HL-60 (cell line): ENCODE results near the gene TRIM14.

Experiments
- GABPA ChIP-seq: IDR thresholded peaks from 2 replicates; pipeline ENCODE4 v1.6.1; 2012; ENCODE audit warnings: low read depth
- POLR2AphosphoS5 ChIP-seq: IDR thresholded peaks from 2 replicates; pipeline ENCODE4 v1.6.1; 2012; ENCODE audit warnings: low read depth
- SPI1 ChIP-seq: IDR thresholded peaks from 2 replicates; pipeline ENCODE4 v1.6.1; 2012; ENCODE audit warnings: low read depth, mild to moderate bottlenecking, borderline replicate concordance
- TF ChIP-seq, protein P1 (sequence below): IDR thresholded peaks from one replicate; pipeline ENCODE4 v1.5.1; 2011; ENCODE audit warnings: low read length, control low read depth, inconsistent platforms; ENCODE audit not compliant: insufficient read depth

DNA sequence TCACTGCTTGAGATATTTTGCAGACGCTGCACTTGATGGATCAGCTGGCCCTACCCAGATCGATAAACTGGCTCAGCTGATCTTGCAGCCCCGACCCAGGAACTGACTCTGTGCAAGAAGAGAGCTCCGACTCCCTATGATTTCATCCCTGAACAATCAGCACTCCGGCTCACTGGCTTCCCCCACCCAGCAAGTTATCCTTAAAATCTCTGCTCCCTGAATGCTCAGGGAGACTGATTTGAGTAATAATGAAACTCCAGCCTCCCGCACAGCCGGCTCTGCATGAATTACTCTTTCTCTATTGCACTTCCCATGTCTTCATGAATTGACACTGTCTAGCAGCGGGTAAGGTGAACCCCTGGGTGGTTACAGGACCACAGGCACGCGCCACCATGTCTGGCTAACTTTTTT, 79.4 kb downstream of the TRIM14 start:
- TF ChIP-seq, protein P1, sequence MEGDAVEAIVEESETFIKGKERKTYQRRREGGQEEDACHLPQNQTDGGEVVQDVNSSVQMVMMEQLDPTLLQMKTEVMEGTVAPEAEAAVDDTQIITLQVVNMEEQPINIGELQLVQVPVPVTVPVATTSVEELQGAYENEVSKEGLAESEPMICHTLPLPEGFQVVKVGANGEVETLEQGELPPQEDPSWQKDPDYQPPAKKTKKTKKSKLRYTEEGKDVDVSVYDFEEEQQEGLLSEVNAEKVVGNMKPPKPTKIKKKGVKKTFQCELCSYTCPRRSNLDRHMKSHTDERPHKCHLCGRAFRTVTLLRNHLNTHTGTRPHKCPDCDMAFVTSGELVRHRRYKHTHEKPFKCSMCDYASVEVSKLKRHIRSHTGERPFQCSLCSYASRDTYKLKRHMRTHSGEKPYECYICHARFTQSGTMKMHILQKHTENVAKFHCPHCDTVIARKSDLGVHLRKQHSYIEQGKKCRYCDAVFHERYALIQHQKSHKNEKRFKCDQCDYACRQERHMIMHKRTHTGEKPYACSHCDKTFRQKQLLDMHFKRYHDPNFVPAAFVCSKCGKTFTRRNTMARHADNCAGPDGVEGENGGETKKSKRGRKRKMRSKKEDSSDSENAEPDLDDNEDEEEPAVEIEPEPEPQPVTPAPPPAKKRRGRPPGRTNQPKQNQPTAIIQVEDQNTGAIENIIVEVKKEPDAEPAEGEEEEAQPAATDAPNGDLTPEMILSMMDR: no peak
- TF ChIP-seq POLR2AphosphoS5 (no peak), GABPA (no peak), SPI1 (no peak)
